Natural killer cell treated with Interleukin-12 subunit alpha and Interleukin-12 subunit beta and Interleukin-15 and Interleukin-18, amount 100 ng/mL, for 72 hours (primary cell): Measurements from ENCODE around the gene MSX1. TPM values are rescaled to one million over a fixed set of nuclear protein-coding genes. Genes with fewer than 3 reads are reported as not detected.

Experiments used
- ATAC-seq, 2 donors: fragments of 150-1000 bp; cut with Tn5 transposase in 1 of 2; sonication (Bioruptor Pico), chemical (Tn5 transposase) in 1 of 2; 2 replicates each; pipeline ENCODE4 v1.10.0; 2021
- DNase-seq: peaks from one replicate; pipeline ENCODE4 v3.0.0; 2022; ENCODE audit warnings: low spot score
- H3K27ac Mint-ChIP-seq, 2 donors: 1 replicate in 1 of 2; 2 replicates in 1 of 2; pipeline ENCODE4 v1.8.0; 2022; ENCODE audit warnings: mixed read lengths in 2 of 2, mild to moderate bottlenecking in 1 of 2, moderate library complexity in 1 of 2
- H3K27me3 Mint-ChIP-seq, 2 donors: 1 replicate in 1 of 2; 2 replicates in 1 of 2; pipeline ENCODE4 v1.8.0; 2022; ENCODE audit warnings: mixed read lengths in 2 of 2
- H3K36me3 Mint-ChIP-seq: one replicate; pipeline ENCODE4 v1.8.0; 2022; ENCODE audit warnings: mixed read lengths
- H3K4me1 Mint-ChIP-seq, 2 donors: 1 replicate in 1 of 2; 2 replicates in 1 of 2; pipeline ENCODE4 v1.8.0; 2022; ENCODE audit warnings: low read depth in 2 of 2, mixed read lengths in 2 of 2, mild to moderate bottlenecking in 1 of 2
- H3K4me3 Mint-ChIP-seq: one replicate; pipeline ENCODE4 v1.8.0; 2022; ENCODE audit warnings: mixed read lengths
- H3K9me3 Mint-ChIP-seq: 2 replicates; pipeline ENCODE4 v1.8.0; 2022; ENCODE audit warnings: mixed read lengths
- total RNA-seq, 2 donors: library from RNA; stranded (reverse); gene quantifications; one replicate each; pipeline ENCODE4 v1.2.3, GENCODE V29; 2022

Gene MSX1
- total RNA-seq, 2 donors from 2014 or later = 0.24 TPM; not detected in 1

GRCh38 chr4:4829837-4830236, 29.6 kb upstream of the MSX1 start:
- Mint-ChIP-seq H3K27ac (no peak overlapping the region), H3K27me3 (peaks cover 19 to 46% of the 10 kb centered on the region in 2 donors), H3K4me3 (no peak overlapping the region), H3K36me3 (no peaks in the 10 kb centered on the region), H3K9me3 (no peaks in the 10 kb centered on the region), H3K4me1 (no peaks in the 10 kb centered on the region)
- ATAC-seq (no peak), DNase-seq (no peak)

GRCh38 chr4:4831266-4831665, 28.2 kb upstream of the MSX1 start:
- no peaks in the 10 kb centered on the region for H3K9me3 Mint-ChIP-seq
- H3K4me3 Mint-ChIP-seq = no peak overlapping the region
- ATAC-seq = no peak
- no peak for DNase-seq
- no peaks in the 10 kb centered on the region for H3K4me1 Mint-ChIP-seq
- no peaks in the 10 kb centered on the region for H3K36me3 Mint-ChIP-seq
- no peak overlapping the region for H3K27ac Mint-ChIP-seq
- peaks cover 16 to 45% of the 10 kb centered on the region in 2 donors for H3K27me3 Mint-ChIP-seq

GRCh38 chr4:4831825-4832224, 27.6 kb upstream of the MSX1 start:
- Mint-ChIP-seq H3K27me3 (peaks cover 16 to 44% of the 10 kb centered on the region in 2 donors), H3K9me3 (no peaks in the 10 kb centered on the region), H3K27ac (no peak overlapping the region), H3K4me3 (no peak overlapping the region), H3K36me3 (no peaks in the 10 kb centered on the region), H3K4me1 (no peaks in the 10 kb centered on the region)
- DNase-seq (no peak), ATAC-seq (no peak)

- Mint-ChIP-seq H3K4me3 (no peak overlapping the region), H3K36me3 (no peaks in the 10 kb centered on the region), H3K9me3 (no peaks in the 10 kb centered on the region), H3K27me3 (peaks cover 19 to 46% of the 10 kb centered on the region in 2 donors), H3K4me1 (peaks cover 0 to 3% of the 10 kb centered on the region in 2 donors), H3K27ac (no peak overlapping the region)
- ATAC-seq (no peak), DNase-seq (no peak)
Observed at GRCh38 chr4:4836044-4836443, 23.4 kb upstream of the MSX1 start.

GRCh38 chr4:4837316-4837715, 22.1 kb upstream of the MSX1 start:
- peaks cover 20 to 41% of the 10 kb centered on the region in 2 donors for H3K27me3 Mint-ChIP-seq
- ATAC-seq = no peak
- no peak overlapping the region for H3K27ac Mint-ChIP-seq
- DNase-seq = no peak
- H3K36me3 Mint-ChIP-seq = no peaks in the 10 kb centered on the region
- no peaks in the 10 kb centered on the region for H3K9me3 Mint-ChIP-seq
- H3K4me3 Mint-ChIP-seq = no peak overlapping the region
- peaks cover 0 to 5% of the 10 kb centered on the region in 2 donors for H3K4me1 Mint-ChIP-seq

- Mint-ChIP-seq H3K27me3 (peaks cover 23 to 36% of the 10 kb centered on the region in 2 donors), H3K36me3 (no peaks in the 10 kb centered on the region), H3K9me3 (no peaks in the 10 kb centered on the region), H3K4me1 (peaks cover 0 to 12% of the 10 kb centered on the region in 2 donors), H3K4me3 (no peak overlapping the region), H3K27ac (no peak overlapping the region)
- DNase-seq (no peak), ATAC-seq (no peak)
Observed at GRCh38 chr4:4838051-4838935, 21.2 kb upstream of the MSX1 start.

GRCh38 chr4:4838936-4839810, 20.3 kb upstream of the MSX1 start:
- Mint-ChIP-seq H3K27ac (no peak overlapping the region), H3K4me1 (peaks cover 0 to 14% of the 10 kb centered on the region in 2 donors), H3K4me3 (no peak overlapping the region), H3K9me3 (no peaks in the 10 kb centered on the region), H3K36me3 (no peaks in the 10 kb centered on the region), H3K27me3 (peaks cover 22 to 29% of the 10 kb centered on the region in 2 donors)
- no peak for ATAC-seq
- DNase-seq = no peak

GRCh38 chr4:4840351-4840750, 19.1 kb upstream of the MSX1 start:
- H3K36me3 Mint-ChIP-seq = no peaks in the 10 kb centered on the region
- no peaks in the 10 kb centered on the region for H3K9me3 Mint-ChIP-seq
- DNase-seq = no peak
- H3K4me1 Mint-ChIP-seq = peaks cover 0 to 14% of the 10 kb centered on the region in 2 donors
- H3K4me3 Mint-ChIP-seq = no peak overlapping the region
- H3K27me3 Mint-ChIP-seq = peaks cover 18 to 22% of the 10 kb centered on the region in 2 donors
- H3K27ac Mint-ChIP-seq = no peak overlapping the region
- ATAC-seq = no peak

GRCh38 chr4:4841156-4841555, 18.3 kb upstream of the MSX1 start:
- H3K27me3 Mint-ChIP-seq = peaks cover 18 to 24% of the 10 kb centered on the region in 2 donors
- H3K4me1 Mint-ChIP-seq = peaks cover 0 to 14% of the 10 kb centered on the region in 2 donors
- H3K9me3 Mint-ChIP-seq = no peaks in the 10 kb centered on the region
- H3K36me3 Mint-ChIP-seq = no peaks in the 10 kb centered on the region
- H3K4me3 Mint-ChIP-seq = no peak overlapping the region
- no peak overlapping the region for H3K27ac Mint-ChIP-seq
- DNase-seq (no peak), ATAC-seq (no peak)

GRCh38 chr4:4842476-4843441, 16.7 kb upstream of the MSX1 start:
- no peaks in the 10 kb centered on the region for H3K9me3 Mint-ChIP-seq
- H3K4me1 Mint-ChIP-seq = peaks cover 0 to 11% of the 10 kb centered on the region in 2 donors
- H3K27me3 Mint-ChIP-seq = peaks cover 19 to 31% of the 10 kb centered on the region in 2 donors
- no peak for DNase-seq
- no peak overlapping the region for H3K27ac Mint-ChIP-seq
- ATAC-seq = peak in 1 of 2 donors; percentile 53
- H3K36me3 Mint-ChIP-seq = no peaks in the 10 kb centered on the region
- H3K4me3 Mint-ChIP-seq = no peak overlapping the region

- Mint-ChIP-seq H3K27ac (no peak overlapping the region), H3K27me3 (peaks cover 20 to 33% of the 10 kb centered on the region in 2 donors), H3K4me3 (no peak overlapping the region), H3K4me1 (peaks cover 0 to 11% of the 10 kb centered on the region in 2 donors), H3K9me3 (no peaks in the 10 kb centered on the region), H3K36me3 (no peaks in the 10 kb centered on the region)
- ATAC-seq (no peak), DNase-seq (no peak)
Observed at GRCh38 chr4:4843635-4844291, 15.7 kb upstream of the MSX1 start.

- no peak for ATAC-seq
- Mint-ChIP-seq H3K9me3 (no peaks in the 10 kb centered on the region), H3K27me3 (peaks cover 16 to 30% of the 10 kb centered on the region in 2 donors), H3K27ac (no peak overlapping the region), H3K4me1 (peaks cover 0 to 11% of the 10 kb centered on the region in 2 donors), H3K4me3 (no peak overlapping the region), H3K36me3 (no peaks in the 10 kb centered on the region)
- DNase-seq = no peak
Observed at GRCh38 chr4:4845027-4845426, 14.4 kb upstream of the MSX1 start.
